GM19324 (cell line): ENCODE data around the gene CHST8.
"Not testable (repeated sequence)": the region's sequence is repeated elsewhere in the genome, so short reads cannot be mapped to it uniquely, and the experiment has no call there.

Source experiments
- ATAC-seq: cut with Tn5 transposase; IDR thresholded peaks from one replicate; pipeline ENCODE4 v1.9.1; 2021; ENCODE audit warnings: mild to moderate bottlenecking, moderate library complexity; ENCODE audit not compliant: unreplicated experiment, low FRiP score

Gene CHST8, protein sequence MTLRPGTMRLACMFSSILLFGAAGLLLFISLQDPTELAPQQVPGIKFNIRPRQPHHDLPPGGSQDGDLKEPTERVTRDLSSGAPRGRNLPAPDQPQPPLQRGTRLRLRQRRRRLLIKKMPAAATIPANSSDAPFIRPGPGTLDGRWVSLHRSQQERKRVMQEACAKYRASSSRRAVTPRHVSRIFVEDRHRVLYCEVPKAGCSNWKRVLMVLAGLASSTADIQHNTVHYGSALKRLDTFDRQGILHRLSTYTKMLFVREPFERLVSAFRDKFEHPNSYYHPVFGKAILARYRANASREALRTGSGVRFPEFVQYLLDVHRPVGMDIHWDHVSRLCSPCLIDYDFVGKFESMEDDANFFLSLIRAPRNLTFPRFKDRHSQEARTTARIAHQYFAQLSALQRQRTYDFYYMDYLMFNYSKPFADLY

DNA sequence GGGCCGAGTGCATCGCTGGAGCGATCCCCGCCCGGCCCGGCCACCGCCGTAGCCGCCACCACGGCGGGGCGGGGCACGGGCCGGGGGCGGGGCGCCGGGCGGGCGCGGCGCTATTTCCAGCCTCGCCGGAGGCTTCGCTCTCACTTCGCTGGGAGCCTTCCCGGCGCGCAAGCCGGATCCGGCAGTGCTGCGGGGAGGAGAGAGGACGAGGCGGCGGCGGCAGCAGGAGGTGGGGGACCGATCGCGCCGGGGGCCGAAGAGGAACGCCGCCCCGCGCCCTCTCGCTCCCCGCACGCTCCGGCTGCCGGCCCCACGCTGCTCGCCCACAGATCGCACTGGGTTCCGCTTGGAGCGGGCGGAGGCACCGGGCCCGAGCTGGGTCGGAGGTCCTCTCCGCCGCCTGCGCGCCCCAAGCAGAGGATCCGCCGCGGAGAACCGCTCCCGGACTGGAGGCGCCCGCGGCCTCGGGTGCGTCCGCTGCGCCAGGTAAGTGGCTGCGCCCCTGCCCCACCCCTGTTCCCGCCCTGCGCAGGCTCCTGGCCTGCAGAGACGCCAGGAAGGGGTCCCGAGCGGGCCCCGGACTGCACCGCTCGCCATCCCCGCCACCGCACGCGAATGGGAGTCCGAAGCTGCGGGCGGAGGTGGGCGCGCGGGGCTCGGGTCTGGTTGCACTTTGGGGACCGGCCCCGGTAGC lies at the start of gene CHST8:
CHST8 (plus strand) TSS at position 143 of the 694 bp plus-strand sequence. CDS start 67,309 bp downstream, outside the sequence.
- no peak for ATAC-seq

DNA sequence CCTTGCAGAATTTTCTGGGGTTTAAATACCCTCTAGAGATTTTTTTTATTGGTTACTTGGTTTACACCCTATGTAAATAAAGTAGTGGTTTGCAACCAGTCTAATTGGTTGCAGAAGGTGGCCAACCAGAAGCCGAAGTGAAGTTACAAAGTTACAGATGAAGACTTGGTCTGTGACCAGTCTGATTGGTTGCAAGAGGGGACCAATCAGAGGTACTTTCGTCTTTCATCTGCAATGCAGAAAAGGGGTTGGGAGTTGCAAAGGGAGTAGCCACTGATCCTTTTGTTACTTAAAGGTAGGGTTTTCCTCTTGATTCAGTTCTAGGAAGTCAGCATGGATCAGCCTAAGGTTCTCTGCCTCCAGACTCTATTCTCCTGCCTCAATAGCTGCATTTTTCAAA lies 48.8 kb upstream of the CHST8 start:
- no peak for ATAC-seq

DNA sequence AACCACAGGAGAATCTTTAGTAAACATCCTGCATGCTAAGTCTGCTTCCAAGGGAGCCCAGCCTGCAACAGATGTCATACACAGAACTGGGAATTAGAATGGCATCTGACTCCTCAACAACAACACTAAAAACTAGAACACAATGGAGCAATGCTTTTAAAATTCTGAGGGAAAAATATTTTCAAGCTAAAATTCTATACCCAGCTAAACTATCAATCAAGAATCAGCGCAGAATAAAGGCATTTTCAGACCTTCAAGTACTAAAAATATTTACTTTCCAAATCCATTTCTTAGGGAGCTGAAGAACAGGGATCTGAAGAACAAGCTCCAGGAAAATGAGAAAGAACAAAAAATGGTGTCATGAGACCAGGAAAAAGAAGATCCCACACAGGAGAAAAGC lies 46.9 kb upstream of the CHST8 start:
- no peak for ATAC-seq

DNA sequence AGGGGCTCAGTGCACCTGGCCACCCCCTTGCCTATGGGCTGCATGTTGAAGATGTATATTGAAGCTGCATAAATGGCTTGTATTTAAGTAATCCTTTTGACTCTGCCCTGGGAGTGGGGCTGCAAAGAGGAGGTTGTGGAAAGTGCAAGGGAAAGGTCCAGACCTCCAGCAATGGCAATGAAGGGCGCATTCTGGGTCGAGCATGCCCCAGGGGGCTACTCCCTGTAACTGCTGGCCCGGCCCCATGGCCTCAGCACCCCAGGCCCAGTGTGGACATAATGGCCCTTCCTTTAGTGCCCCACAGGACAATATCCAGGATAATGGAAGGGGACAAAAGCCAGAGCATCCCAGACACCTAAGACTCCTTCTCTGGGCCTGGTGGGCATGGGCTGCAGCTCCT lies 43.1 kb upstream of the CHST8 start:
- ATAC-seq: no peak

DNA sequence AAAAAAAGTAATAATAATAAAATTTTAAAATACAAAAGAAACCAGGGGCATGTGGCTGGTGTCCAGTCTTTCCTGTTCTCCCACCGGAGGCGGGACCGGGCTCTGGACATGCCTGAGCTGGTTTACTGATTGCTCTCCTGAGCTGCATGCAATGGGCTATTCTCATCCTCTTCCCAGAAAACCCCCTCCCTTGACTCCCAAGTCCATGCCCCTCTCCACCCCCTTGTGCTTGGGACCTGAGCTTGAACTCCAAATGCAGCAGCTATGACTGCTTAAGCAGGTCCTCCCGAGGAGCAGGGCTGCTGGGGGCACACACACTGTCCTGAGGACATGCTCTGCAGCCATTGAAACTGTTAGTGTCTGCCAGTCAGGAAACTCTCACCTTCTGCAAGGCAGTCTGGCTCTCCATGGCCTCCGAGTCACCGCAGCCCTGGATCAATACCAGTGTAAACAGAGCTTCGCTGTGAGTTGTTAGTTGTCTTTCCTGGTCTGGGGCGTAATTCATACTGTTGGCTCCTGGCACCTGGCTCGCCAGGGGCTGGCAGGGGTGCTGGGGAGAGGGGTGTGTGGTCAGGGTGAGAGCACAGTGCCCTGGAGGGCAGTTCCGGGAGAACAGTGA lies 41.6 kb upstream of the CHST8 start:
- ATAC-seq: no peak

DNA sequence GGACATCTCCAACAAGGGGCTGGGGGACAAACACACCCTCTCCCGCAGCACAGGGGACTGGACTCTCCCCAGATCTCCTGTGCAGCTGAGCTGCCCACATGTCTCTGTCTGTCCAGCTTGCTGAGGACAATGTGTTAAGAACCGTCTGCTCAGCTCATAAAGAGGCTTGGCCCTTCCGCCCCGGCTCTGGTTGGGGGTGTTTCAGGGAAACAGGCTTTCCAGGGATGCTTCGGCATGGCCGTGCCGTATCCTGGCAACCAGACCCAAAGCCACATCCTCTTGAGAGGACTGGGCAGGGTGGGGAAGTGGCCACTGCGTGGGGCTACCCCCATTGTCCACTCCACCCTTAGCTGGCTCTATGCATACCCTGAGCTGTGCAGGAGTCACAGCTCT lies 41.1 kb upstream of the CHST8 start:
- no peak for ATAC-seq

DNA sequence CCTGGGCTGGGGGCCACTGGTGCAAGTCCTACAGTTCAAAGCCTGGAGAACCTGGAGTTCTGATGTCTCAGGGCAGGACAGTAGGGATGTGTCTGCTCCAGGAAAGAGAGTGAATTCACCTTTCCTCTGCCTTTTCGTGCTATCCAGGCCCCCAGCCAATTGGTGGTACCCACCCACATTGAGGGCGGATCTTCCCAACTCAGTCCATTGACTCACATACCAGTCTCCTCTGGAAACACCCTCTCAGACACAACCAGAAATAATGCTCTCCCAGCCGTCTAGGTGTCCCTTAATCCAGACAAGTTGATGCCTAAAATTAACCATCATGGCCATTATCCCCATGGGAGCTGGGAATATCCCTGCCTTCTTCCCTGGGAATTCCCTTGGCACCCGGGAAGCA lies 38.8 kb upstream of the CHST8 start:
- ATAC-seq: no peak

DNA sequence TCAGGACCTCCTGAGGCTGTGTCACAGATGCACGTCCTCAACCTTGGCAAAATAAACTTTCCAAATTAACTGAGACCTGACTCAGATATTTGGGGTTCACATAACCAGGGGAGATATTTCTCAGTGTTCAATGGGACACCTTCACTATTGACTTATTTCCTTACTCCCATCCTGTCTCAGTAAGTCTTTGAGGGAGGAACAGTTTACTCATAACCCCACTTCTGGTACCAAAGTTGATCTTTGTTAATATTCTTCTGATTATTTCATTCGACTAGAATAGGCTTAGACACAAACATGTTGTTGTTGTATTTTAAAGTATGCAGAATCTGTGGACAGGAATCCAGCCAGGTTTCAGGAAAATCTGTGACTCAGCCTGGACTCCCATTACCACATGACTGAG lies 34.6 kb upstream of the CHST8 start:
- no peak for ATAC-seq

DNA sequence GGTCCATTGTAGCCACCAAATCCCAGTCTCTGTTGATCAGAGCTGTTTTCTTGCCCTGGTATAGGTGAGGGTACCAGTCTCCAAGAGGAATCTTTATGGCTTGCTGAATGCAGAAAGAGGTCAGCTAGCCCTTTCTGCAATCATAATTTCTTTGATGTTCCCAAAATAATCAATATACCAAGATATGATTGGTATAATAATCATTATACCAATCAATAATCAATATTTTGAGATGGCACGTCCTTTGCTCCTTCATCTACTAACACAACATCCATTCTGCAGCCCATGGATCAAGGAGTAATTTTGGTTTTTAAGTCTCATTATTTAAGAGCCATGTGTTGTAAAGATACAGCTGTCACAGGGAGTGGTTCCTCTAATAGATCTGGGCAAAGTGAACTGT lies 31.5 kb upstream of the CHST8 start:
- ATAC-seq: no peak

DNA sequence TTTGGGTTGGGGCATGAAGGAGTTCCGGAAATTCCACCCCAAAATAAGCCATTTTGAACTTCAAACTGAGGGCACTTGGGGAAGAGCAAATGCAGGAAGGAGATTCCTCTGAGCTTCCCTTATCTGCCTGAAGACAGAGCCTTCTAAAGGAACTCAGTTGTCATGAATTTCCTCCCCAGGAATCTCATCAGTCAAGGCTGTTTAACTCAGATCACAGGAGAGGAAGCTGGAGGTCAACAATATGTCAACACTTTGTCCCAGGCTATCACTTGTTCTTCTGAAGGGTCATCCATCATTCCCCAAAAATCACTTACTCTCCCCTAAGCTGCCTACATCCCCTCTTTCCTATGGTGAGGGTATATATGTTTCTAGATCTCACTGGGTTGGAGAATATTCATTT lies 26.0 kb upstream of the CHST8 start:
- no peak for ATAC-seq

DNA sequence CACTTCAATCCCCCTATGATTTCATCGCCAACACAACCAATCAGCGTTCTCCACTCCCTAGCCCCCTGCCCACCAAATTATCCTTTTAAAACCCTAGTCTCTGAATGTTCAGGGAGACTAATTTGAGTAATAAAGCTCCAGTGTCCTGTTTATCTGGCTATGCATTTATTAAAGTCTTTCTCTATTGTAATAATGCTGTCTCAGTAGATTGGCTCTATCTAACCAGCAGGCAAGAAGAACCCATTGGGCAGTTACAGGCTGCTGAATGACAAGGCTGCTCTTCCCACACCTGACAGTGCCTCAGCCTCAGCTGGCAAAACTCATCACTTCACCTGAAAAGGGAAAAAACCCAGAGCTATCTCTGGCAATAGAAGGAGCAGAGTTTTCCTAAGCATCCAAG lies 20.2 kb upstream of the CHST8 start:
- ATAC-seq: no peak

DNA sequence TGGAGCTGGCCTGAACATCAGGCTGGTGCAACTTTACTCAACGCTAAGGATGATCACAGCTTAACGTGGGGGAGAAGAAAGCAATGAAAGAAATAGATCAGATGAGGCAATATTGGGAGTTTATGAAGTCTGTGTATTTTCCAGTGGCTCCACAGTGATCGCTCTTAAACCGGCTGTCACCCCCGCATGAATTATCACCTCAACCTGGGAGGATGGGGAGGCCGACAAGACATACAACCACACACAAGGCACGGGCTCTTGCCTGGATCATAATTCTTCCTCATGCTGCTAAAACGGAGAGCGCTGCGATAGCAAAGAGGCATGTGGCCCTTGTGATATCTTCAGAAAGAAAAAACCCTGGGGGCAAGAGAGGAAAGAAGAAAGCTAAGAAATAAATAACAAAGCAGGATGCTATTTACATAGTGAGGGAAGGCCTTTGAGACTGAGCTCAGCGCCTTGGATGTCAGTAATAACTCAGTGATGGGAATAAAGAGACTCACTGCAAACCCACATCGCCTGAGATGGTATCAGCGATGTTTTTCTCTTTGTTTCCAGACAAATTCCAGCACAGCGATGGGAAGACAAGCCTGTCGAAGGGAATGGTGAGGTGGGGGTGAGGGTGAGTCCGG lies 19.1 kb upstream of the CHST8 start:
- ATAC-seq: no peak

DNA sequence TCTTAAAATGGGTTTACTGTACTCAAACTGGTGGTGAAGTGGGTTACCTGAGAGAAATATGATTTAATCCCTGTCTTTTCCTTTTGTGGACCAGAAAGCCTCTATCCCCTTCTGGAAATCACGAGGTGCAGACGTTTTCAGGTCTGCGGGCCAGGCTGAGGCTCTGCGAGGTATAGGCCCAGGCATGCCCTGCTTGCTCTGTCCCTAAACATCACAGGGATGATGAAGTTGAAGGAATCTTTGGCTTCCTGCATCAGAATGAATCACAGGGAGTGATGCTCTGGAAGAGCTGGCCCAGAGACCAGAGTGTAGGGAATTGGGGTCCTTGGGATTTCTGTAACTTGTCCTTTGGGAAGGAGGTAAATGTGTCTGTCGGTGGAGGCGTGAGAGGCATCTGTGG lies 18.4 kb upstream of the CHST8 start:
- ATAC-seq: no peak

DNA sequence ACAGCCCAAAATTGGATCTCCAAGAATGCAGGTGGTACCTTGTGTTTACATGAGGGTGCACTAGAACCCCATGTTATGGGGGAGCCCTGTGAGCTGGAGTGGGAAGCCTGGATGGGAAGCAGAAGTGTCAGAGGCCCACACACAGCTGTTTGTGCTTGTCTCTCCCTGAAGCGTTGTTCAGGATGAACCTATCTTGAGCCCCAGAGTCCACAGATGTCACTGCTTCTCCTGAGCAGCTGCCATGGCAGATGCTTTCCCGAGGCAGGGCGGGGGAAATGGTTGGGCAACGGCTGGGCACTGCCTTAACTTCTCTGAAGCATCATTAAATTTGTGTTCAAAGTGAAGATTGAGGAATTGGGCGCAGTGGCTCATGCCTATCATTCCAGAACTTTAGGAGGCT lies 17.1 kb upstream of the CHST8 start:
- no peak for ATAC-seq

DNA sequence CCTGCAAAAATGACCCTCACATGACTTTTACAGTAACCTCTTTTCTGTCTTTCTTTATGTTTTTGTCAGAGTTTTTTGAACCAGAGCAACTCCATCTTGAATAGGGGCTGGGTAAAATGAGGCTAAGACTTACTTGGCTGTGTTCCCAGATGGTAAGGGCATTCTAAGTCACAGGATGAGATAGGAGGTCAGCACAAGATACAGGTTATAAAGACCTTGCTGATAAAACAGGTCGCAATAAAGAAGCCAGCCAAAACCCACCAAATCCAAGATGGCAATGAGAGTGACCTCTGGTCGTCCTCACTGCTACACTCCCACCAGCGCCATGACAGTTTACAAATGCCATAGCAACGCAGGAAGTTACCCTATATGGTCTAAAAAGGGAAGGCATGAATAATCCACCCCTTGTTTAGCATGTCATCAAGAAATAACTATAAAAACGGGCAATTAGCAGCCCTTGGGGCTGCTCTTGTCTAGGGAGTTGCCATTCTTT lies 15.9 kb upstream of the CHST8 start:
- not testable (repeated sequence) for ATAC-seq

DNA sequence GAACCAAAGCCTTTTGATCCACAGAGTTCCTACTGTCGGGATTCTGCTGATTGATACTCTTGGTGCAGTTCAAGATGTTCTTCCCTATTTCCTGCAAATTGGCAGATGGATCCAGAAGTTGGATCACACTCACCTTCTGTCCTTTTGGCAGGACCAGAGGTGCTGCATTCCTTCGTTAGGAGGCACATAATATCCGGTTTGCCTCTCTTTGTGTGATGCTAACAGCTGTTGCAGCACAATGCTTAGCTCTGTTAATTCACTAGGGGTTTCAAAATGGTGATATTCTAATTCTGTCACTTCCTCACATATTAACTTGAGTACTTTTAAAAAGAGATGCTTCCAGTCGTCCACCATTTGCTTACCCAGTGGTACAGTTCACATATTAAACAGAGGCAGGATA lies 15.2 kb upstream of the CHST8 start:
- no peak for ATAC-seq

DNA sequence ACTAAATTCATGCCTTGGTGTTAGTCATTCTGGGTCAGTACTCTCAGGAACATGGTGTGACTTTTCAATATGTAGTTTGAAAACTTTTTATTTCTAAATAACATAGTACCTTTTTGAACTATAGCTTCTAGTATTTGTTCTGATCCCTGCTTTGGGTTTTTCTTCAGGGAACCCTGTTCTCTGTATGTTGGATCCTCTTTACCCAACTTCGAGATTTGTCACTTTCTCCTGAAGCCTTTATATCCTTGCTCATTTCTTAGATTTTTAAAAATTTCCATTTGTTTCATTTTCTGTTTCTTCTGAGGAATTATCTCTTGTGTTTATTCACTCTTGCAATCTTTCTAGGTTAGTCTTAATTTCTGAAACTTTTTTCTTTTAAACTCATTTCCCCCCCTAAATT lies 12.4 kb upstream of the CHST8 start:
- no peak for ATAC-seq

DNA sequence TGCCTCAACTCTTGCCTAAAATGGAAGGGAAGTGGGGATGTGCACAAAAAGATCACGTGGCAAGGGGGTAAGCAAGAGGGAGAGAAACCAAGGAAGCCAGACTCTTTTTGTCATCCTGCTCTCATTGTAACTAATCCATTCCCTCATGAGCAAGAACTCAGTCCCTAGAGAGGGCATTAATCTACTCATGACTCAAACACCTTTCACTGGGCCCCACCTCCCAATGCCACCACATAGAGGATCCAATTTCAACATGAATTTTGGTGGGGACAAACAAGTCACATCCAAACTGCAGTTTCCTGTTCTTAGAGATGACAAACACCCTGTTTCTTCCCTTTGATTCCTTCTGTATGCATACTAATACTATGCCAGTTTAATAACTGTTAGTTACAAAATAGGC lies 11.2 kb upstream of the CHST8 start:
- ATAC-seq: no peak

DNA sequence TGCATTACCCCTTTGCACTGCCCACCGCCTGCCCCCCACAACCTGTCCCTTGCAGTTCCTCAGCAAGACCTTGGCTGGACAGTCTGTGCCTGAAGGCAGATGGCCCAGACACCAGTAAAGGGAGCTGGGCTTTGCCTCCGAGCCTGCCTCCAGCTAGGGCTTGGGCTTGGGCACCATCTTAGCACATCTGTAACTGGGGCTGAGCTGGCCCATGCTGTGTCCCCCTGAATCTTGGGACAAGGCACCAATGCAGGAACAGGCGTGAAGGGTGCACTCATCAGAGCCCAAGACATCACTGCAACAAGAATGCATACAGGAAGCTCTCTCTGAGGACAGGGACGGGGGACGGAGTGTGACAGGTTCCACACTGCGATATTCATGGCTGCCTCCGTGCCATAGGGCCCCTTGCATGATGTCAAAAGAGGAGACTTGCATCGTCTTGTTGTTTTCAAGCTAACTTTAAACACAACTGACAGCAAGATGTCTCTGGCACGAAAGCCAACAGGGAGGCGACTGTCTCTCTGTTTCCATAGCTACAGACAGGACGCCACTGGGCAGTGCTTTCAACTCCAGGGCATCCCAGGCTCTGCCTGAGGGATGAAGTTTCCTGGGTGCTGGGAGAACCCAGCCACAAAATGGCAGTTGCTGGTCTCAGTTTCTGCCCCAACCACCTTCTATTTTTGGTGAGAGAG lies 8.7 kb upstream of the CHST8 start:
- ATAC-seq: no peak

DNA sequence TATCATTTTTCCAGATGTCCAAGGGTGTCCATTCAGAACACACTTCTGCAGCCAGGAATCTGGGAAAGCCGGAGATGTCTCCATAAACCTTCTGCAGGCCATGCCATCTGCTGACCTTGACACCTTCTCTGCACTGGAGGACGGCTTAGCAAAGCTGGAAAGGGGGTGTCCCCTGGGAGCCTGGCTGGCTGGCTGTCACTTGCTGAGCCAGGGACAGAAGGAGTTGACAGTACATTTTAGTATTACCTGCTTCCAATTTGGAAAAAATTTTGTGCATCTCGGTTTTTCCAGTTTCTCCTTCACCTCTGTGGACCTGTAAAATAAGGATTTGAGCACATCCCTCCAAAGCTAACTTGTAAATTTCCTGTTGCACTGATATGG lies 8.1 kb upstream of the CHST8 start:
- no peak for ATAC-seq

DNA sequence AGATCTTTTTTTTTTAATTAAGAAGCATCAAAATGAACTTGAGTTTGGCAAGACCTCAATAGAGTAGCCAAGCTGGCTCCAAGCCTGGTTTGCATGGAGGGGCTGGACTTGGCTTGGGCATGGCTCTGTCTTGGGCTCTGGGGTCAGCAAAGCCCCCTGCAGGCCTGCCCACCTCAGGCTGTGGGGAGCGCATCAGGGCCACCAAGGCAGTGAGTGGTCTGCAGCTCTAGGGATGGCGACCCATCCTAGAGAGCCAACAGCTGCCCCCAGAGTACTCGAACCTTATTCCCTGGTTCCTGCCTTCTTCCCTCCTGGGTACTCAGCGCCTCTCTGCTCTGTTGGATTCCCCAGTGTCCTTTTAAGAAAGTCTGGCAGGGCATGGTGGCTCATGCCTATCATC lies 5.4 kb upstream of the CHST8 start:
- ATAC-seq: no peak
